IPS DF 4.7 (cell line): Measurements from ENCODE around the gene SLC6A19.

Source experiments
- DNase-seq: peaks from one replicate; pipeline ENCODE4 v3.0.0-alpha.2; 2013; ENCODE audit warnings: low spot score; ENCODE audit errors: extremely low read depth

SLC6A19 gene

DNA sequence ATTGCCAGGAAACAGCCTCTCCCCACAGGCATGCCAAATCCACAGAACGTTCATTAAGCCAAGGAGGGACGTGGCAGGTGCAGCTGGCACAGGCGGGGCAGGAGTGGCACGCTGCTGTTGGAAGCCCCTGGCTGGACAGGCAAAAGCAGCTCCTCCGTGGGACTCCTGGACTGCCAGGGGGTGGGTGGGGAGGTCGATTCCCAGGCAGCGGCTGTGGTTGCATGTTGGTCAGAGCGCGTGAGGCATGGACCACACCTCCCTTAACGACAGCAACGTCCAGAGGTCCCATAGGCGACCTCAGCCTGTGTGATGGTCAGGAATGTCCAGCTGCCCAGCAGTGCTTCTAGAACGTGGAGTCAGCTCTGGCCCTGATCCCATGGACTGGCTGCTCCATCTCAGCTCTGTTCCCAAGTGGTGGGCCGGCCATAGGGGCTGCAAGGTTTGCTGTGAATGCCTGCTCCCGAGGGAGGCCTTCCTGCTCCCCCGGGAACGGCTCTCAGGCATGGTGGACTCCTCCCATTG, 6.9 kb downstream of the SLC6A19 start:
- no peak for DNase-seq

DNA sequence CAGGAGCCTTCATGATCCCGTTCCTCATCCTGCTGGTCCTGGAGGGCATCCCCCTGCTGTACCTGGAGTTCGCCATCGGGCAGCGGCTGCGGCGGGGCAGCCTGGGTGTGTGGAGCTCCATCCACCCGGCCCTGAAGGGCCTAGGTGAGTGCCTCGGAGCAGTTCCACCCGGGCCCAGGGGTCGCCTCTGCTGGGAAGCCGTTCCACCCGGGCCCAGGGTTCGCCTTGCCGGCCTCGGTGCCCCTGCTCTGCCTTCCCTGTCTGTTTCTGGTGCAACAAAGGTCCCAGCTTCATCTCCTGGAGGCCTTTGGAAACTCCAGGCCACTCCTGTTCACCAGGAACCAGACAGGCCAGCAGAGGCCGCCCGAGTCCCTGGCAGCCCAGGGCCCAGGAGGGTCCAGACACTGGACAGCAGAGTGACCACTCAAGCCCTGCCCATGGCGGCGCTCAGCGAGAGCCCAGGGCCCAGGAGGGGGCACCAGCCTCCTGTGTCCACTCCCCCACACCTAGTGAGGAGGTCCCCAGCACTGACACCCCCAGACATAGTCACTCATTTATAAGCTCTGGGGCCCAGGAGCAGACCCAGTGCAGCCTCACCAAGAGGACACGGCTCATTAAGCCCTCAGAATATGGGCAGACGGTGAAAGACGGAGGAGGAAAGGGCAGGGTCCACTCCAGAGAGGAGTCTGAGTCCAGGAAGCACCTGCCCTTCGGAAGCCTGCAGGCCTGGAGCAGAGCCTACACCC, 7.5 kb downstream of the SLC6A19 start:
- DNase-seq: no peak

DNA sequence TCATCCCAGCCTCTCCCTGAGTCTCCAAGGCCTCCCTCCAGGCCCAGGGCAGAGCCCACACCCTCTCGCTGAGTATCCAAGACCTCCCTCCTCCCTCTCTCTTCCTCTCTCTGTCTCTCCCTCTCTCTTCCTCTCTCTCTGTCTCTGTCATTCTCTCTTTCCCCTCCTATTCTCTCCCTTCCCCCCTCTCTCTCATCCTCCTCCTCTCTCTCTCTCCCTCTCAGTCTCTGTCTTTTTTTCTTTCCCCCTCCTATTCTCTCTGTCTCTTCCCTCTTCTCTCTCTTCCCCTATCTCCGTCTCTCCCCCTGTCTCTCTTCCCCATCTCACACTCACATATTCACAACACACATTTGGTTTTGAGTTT, 8.1 kb downstream of the SLC6A19 start:
- DNase-seq: no peak

DNA sequence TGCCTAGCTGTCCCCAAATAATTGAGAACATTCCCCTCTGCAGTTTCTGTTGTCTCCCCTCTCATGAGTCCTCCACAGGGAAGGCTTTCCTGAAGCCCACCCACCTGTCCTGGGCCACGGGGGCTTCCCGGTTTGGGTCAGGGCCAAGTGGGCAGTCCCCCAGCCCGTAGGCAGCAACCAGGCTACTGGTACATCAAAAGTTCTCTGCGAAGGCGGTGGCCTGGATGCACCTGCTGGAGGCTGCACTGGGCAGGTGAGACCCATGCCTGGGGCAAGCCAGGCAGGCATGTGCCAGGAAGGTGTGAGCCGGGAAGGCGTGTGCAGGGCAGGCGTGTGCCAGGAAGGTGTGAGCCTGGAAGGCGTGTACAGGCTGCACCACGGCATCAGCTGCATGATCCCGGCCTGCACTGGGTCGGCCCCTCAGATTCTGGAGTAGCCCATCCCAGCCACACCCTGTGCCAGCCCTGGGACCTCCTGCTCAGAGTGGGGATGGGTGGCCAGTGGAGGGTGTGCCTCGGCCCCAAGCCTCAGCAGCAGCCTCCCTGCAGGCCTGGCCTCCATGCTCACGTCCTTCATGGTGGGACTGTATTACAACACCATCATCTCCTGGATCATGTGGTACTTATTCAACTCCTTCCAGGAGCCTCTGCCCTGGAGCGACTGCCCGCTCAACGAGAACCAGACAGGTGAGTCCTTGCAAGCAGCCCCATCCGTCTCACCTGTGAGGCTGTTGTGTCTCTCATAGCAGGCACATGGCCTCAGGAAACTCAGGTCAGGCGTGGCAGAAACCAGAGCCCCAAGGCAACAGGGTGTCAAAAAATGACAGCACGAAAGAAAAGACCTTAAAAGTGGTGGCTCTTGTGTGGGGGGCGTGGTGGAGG, 8.7 kb downstream of the SLC6A19 start:
- DNase-seq: no peak

DNA sequence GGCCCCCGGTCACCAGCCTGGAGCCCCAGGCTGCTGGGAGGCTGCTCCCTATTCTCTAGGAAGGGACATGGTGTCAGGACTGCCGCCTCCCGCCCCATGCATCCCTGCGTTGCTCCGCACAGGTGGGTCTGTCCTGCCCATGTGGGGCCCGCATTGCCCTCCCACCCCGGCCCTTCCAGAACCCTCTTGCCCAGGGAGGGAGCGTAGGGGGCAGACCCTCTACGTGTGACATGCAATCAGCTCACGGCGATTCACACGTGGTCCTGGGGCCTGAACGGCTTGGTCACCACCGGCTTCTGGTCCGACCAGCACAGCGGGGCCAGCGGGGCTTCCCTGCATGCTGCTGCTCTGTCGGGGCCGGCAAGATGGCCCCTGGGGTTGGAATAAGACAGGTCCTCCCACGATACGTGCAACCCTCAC, 9.4 kb downstream of the SLC6A19 start:
- DNase-seq: no peak

DNA sequence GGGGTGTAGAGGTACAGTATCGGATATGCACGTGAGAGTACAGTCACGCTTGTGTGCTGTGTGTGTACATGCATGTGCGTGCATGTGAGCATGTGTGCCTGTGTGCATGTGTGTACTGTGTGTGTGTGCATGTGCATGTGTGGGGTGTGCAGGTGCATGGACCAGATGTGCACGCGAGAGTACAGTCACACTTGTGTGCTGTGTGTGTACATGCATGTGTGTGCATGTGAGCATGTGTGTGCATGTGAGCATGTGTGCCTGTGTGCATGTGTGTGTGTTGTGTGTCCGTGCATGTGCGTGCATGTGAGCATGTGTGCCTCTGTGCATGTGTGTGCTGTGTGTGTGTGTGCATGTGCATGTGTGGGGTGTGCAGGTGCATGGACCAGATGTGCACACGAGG, 10.3 kb downstream of the SLC6A19 start:
- no peak for DNase-seq

DNA sequence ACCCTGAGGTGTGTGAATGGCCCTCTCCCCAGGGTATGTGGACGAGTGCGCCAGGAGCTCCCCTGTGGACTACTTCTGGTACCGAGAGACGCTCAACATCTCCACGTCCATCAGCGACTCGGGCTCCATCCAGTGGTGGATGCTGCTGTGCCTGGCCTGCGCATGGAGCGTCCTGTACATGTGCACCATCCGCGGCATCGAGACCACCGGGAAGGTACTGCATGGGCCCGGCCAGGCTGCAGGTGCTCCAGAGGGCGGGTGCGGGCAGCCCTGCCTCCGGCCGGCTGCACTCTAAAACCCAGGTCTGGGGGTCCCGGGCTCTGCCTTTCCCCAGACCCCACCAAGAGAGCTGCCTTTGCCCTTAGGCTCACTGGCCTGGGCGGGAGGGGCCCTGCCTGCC, 10.9 kb downstream of the SLC6A19 start:
- DNase-seq: no peak

DNA sequence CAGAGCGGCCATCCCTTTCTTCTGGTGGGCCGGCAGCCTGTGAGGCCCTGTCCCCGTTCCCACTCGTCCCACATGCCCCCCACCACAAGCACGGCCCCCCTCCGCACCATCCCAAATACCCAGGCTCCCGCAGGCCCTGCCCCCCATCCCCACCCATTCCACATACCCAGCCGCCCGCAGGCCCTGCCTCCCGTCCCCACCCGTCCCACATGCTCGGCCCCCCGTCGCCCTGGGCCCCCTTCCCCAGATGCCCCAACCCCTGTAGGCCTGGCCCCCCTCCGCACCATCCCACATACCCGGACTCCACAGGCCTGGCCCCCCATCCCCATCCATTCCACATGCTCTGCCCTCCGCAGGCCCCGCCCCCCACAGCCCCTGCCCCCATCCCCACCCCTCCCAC, 11.5 kb downstream of the SLC6A19 start:
- no peak for DNase-seq

DNA sequence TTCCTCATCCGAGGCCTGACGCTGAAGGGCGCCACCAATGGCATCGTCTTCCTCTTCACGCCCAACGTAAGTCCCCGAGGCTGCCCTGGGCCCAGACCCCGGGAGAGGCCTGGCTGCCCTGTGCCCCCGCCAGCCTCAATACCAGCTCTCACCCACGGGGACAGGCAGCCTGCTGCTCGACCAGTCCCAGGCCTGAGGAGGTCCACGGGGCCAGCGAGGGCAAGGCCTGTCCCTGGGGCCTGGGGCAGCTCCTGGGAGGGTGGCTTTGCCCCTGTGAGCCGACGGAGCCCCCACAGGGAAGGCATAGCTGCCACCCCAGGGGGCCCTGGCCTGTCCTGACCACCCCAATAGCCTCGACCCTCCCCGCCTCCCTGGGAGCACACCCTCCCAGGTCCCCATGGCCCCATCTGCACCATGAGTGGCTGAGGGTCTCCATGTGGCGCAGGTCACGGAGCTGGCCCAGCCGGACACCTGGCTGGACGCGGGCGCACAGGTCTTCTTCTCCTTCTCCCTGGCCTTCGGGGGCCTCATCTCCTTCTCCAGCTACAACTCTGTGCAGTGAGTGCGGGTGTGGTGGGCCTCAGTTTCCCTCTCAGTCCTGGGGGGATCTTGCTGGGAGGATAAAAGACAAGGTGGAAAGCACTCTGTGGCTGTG, 12.2 kb downstream of the SLC6A19 start:
- DNase-seq: no peak

DNA sequence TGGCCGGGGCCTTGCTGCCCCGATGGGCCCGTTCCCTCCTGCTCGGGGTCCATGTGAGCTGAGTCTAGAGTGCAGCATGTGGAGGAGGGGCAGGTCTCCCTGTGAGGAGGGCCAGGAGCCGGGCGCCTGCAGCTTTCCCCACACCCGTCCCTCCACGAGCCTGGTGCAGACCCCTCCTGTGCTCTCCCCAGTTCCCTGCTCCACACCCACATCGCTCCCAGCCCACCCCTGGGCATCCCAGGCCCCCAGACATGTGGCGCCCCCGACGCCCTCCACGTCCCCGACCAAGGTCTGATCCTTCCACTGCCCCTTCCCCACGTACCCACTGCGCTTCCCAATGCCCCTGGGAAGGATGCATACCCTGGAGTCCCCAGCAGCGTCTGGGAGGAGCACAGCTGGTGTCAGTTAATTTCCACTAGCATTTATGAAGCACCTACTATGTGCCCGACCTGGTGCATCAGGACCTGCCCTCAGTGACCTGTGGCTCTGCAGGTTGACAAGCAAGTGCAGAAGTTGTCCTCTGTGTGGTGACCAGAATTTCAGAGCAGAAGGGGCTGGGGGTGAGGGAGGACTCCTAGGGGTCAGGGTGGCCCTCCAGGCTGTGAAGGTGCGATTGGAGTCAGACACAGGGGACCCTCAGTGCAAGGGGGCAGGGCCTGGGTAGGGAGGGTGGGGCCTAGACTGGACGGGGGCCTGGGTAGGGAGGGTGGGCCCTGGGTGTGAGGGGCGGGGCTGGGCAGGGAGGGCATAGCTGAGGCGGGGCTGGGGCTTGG, 13.0 kb downstream of the SLC6A19 start:
- DNase-seq: no peak

DNA sequence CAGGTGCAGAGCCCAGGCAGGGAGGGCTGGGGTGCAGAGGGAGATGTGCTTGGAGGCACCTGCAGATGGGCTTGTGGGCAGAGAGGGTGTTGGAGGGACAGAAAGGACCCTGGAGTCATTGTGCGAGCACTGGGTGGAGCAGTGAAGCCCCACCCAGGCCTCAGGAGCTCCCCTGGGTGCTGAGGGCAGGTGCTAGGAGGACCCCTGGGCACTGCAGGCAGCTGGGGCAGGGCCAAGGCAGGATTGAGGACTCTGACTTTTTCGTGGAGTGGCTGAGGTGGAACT, 13.5 kb downstream of the SLC6A19 start:
- no peak for DNase-seq

DNA sequence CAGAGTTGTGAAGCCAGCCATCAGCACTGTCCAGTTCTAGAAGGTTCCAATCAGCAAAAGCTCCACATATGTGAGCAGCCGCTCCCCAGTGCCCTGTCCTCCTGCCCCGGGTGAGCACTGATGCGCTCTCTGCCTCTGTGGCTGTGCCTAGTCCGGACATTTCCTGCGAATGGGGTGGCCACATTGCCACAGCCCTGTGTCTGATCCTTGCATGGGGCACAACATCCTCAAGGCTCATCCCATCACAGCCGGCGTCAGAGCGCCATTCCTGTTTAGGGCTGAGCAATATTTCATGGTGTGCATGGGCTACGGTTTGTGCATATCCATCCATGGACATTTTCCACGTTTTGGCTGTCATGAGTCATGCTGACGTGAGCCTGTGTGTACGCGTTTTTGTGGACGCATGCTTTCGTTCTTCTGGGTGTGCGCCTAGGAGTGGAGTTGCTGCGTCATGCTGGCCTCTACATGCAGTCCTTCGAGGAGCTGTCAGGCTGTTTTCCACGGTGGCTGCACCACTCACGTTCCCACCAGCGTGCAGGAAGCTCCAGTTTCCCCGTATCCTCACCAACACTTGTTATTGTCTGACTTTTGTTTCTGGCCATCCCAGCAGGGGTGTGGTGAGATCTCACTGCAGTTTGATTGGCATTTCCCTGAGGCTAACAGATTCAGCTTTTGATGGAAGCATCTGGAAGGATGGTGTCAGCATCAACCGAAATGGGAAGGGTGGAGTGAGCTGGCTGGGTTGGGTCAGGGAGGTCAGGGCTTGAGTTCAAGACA, 14.1 kb downstream of the SLC6A19 start:
- no peak for DNase-seq

DNA sequence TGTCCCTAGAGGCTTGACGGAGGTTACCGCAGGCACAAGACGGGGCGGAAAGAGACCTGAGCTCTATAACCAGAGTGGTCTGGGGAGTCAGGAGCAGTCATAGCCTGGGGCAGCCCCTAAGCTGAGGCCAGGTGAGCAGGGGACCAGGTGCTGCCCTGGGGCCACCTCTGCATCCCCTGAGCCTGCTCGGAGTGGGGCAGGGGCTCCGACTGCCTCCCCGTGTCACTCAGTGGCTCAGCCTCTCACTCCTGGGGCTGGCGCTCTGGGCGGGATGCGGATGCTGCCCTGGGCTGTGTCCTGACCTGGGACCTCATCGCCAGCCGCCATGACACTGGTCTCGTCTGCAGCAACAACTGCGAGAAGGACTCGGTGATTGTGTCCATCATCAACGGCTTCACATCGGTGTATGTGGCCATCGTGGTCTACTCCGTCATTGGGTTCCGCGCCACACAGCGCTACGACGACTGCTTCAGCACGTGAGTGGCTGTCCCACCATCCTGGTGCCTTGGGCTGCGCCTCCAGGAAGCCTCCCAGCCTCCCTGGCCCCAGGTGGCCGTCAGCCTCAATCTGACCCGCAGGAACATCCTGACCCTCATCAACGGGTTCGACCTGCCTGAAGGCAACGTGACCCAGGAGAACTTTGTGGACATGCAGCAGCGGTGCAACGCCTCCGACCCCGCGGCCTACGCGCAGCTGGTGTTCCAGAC, 15.0 kb downstream of the SLC6A19 start:
- no peak for DNase-seq

DNA sequence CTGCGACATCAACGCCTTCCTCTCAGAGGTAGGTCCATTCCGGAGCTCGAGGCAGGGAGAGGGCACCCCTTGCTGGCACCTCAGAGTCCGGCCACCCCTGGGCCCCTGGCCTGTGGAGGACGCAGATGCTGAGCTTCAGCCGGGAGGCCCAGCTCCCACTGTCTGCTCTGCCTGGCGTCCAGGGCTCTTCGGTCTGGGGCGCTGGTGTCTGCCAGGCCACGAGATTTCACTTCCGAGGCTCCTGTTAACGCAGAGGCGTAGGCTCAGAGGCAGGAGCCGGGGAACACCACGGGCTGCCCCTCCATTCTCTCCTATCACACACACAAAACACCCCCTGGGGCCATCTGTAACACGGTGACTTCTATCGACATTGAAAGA, 15.5 kb downstream of the SLC6A19 start:
- DNase-seq: no peak

DNA sequence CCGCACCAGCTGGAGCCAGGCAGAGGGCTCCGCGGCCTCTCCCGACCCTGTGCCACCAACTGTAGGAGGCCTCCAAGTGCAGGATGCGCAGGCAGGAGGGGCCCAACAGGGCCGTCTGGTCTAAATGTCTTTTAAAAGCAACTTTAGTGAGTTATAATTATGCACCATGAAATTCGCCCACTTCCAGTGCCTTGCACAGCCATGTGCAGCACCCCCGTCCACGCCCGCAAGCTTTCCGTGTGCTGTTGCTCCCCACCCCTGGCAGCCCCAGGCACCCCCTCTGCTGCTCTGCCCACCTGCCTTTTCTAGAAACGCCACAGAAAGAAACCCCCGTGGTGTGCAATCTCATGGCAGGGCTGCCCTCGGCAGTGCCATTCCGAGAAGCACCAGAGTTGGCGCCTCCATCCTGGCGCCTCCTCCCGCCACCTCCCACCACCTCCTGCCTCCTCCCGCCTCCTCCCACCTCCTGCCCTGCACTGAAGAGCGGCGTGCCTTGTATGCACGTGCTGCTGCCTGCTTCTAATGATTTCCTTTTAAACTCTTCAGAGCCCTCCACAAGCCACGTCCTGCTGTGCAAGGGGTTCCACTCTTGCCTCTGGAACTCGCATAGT, 16.3 kb downstream of the SLC6A19 start:
- no peak for DNase-seq

DNA sequence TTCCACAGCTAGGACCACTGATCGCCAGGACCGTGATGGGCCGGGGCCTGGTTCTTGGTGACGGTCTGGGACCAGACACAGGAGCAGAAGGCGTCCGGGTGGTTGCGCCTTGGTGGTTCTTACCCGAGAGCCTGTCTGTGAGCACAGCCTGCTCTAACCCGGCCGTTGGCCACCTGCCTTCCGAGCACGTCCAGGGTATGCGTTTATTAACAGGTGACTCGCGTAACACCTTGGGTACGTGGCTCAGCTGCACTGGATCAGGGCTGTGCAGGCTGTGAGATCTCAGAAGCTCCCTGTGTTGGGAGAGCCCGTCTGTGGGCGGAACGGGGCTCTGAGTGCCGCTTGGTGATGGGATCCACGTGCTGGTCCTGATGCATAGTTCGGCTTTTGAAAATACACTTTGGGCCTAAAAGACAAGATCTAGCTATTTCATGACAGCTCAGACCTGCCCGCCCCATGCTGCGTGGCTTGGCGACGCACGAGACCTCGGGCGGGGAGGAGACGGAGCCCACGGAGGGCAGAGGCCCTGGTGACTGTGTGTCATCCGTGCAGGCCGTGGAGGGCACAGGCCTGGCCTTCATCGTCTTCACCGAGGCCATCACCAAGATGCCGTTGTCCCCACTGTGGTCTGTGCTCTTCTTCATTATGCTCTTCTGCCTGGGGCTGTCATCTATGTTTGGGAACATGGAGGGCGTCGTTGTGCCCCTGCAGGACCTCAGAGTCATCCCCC, 17.1 kb downstream of the SLC6A19 start:
- DNase-seq: no peak

DNA sequence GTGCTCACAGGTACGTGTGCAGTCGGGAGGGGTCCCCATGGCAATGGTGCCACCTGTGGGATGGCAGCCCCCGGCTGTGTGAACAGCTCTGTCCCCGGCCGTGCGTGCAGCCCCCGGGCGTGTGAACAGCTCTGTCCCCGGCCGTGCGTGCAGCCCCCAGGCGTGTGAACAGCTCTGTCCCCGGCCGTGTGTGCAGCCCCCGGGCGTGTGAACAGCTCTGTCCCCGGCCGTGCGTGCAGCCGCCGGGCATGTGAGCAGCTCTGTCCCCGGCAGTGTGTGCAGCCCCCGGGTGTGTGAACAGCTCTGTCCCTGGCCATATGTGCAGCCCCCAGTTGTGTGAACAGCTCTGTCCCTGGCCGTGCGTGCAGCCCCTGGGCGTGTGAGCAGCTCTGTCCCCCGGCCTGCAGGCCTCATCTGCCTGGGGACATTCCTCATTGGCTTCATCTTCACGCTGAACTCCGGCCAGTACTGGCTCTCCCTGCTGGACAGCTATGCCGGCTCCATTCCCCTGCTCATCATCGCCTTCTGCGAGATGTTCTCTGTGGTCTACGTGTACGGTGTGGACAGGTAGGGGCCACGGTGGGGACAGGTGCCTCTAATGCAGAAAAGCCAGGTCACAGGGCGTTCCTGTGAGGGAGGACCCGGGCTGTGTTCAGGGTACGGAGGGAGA, 17.8 kb downstream of the SLC6A19 start:
- no peak for DNase-seq

DNA sequence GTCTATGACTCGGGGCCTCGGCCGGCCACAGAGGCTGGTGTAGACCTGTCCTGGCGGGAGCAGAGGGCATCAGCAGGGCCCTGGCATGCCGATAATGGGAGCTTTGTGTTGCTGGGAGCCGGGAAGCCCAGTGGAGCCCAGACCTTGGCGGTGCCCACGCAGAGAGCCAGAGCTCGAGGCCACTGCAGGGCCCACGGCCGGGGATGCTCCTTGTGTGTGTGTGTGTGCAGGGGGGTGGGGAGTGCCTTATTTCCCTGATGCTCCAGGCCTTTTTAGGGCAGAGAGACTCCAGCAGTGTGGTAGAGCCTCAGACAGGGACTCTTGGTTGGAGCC, 18.3 kb downstream of the SLC6A19 start:
- DNase-seq: no peak

DNA sequence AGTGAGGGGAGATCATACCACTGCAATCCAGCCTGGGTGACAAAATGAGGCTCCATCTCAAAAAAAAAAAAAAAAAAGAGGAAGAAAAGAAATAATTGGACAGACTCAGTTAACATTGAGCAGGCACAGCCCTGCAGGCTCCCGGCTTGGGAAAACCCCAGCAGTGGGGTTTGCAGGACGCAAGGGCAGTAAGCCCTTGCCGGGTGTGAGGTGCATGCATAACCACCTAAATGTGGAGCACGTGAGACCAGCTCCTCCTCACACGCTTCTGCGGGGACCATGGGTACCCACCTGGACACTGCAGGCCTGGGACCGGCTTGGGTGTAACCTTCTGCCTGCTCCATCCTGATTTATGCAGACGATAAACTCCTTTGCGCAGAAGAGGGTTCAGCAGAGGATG, 19.0 kb downstream of the SLC6A19 start:
- no peak for DNase-seq
